IMR-90 (cell line): ENCODE measurements around the gene PSG3. TPM values are rescaled to one million over a fixed set of nuclear protein-coding genes. Genes with fewer than 3 reads are reported as not detected.
"Not testable (repeated sequence)": the region's sequence is repeated elsewhere in the genome, so short reads cannot be mapped to it uniquely, and the experiment has no call there.

ENCODE experiments used
- ATAC-seq: fragments of 200-7000 bp; cut with Tn5 transposase; 2 replicates; pipeline ENCODE4 v1.9.1; 2020; ENCODE audit warnings: low read depth, mild to moderate bottlenecking, moderate library complexity
- BruUV-seq: library from RNA; stranded (reverse); fragments of 400-500 nt; replicated peaks from 2 replicates; lab custom pipeline; 2021; lab: Mats Ljungman, UMichigan
- CTCF ChIA-PET: fragments of 300-600 bp; formaldehyde crosslinking; extraction: SDS; loops from one replicate; lab custom pipeline; 2021; ENCODE audit warnings: antibody characterized with exemption; lab: Yijun Ruan, JAX
- POLR2A ChIA-PET: fragments of 300-600 bp; sonication (Branson Sonifier 250); formaldehyde crosslinking; loops from one replicate; lab custom pipeline; 2022; ENCODE audit warnings: antibody characterized with exemption; ENCODE audit not compliant: unreplicated experiment; lab: Charles Lee
- DNase-seq: peaks from one replicate; pipeline ENCODE4 v3.0.0; 2013
- H2AFZ ChIP-seq: replicated peaks from 2 replicates; pipeline ENCODE3; 2013; ENCODE audit warnings: low read length, mild to moderate bottlenecking; ENCODE audit not compliant: poor library complexity
- H2AK5ac ChIP-seq: 2 replicates; pipeline ENCODE4 v1.6.1; 2013; ENCODE audit warnings: low read depth, low read length, inconsistent platforms
- H2AK9ac ChIP-seq: replicated peaks from 2 replicates; pipeline ENCODE3; 2013; ENCODE audit warnings: mild to moderate bottlenecking, low read depth, low read length, moderate library complexity; ENCODE audit not compliant: poor library complexity
- H2BK120ac ChIP-seq: 2 replicates; pipeline ENCODE4 v1.6.1; 2013; ENCODE audit warnings: low read depth, low read length, inconsistent platforms
- H2BK15ac ChIP-seq: 3 replicates; pipeline ENCODE4 v1.6.1; 2013; ENCODE audit warnings: low read depth, low read length, inconsistent platforms
- H2BK20ac ChIP-seq: 2 replicates; pipeline ENCODE4 v1.6.1; 2013; ENCODE audit warnings: low read depth, mild to moderate bottlenecking, inconsistent platforms, low read length, moderate library complexity
- H2BK5ac ChIP-seq: 2 replicates; pipeline ENCODE4 v1.6.1; 2013; ENCODE audit warnings: mild to moderate bottlenecking, low read depth, low read length, inconsistent platforms; ENCODE audit not compliant: poor library complexity, severe bottlenecking
- H3K14ac ChIP-seq: replicated peaks from 2 replicates; pipeline ENCODE4 v1.6.1; 2013; ENCODE audit warnings: low read depth, low read length, inconsistent platforms
- H3K18ac ChIP-seq: 2 replicates; pipeline ENCODE4 v1.6.1; 2013; ENCODE audit warnings: low read depth, low read length, control low read depth
- H3K23ac ChIP-seq: 2 replicates; pipeline ENCODE4 v1.6.1; 2013; ENCODE audit warnings: low read depth, low read length, inconsistent platforms
- H3K27ac ChIP-seq: 2 replicates; pipeline ENCODE4 v1.5.1; 2013; ENCODE audit warnings: mild to moderate bottlenecking, control low read depth, low read length; ENCODE audit not compliant: insufficient read depth
- H3K27me3 ChIP-seq: 2 replicates; pipeline ENCODE4 v1.6.1; 2013; ENCODE audit warnings: low read length; ENCODE audit not compliant: control insufficient read depth, insufficient read depth
- H3K36me3 ChIP-seq: 2 replicates; pipeline ENCODE4 v1.6.1; 2013; ENCODE audit warnings: low read length, mixed read lengths; ENCODE audit not compliant: control insufficient read depth, insufficient read depth
- H3K4ac ChIP-seq: 2 replicates; pipeline ENCODE4 v1.6.1; 2013; ENCODE audit warnings: low read depth, low read length, inconsistent platforms
- H3K4me1 ChIP-seq: 2 replicates; pipeline ENCODE4 v1.6.1; 2013; ENCODE audit warnings: low read length, mixed read lengths; ENCODE audit not compliant: control insufficient read depth, insufficient read depth
- H3K4me2 ChIP-seq: 2 replicates; pipeline ENCODE4 v1.6.1; 2013; ENCODE audit warnings: low read depth, mild to moderate bottlenecking, control low read depth, low read length, moderate library complexity
- H3K4me3 ChIP-seq: 2 replicates; pipeline ENCODE4 v1.5.1; 2013; ENCODE audit warnings: low read depth, mild to moderate bottlenecking, control low read depth, low read length, moderate library complexity; ENCODE audit not compliant: insufficient read depth
- H3K56ac ChIP-seq: 2 replicates; pipeline ENCODE4 v1.6.1; 2013; ENCODE audit warnings: low read length, inconsistent platforms; ENCODE audit not compliant: insufficient read depth; ENCODE audit errors: extremely low read depth
- H3K79me1 ChIP-seq, 2 experiments: 2 replicates each; pipeline ENCODE4 v1.6.1; 2013; ENCODE audit warnings: low read length in 2 of 2, inconsistent platforms in 1 of 2, low read depth in 1 of 2
- H3K9ac ChIP-seq: 2 replicates; pipeline ENCODE4 v1.6.1; 2013; ENCODE audit warnings: low read depth, low read length, control low read depth
- H3K9me1 ChIP-seq: 2 replicates; pipeline ENCODE4 v1.6.1; 2013; ENCODE audit warnings: low read length, inconsistent platforms; ENCODE audit not compliant: insufficient read depth
- H3K9me3 ChIP-seq: 2 replicates; pipeline ENCODE4 v1.6.1; 2013; ENCODE audit warnings: low read length; ENCODE audit not compliant: control insufficient read depth, insufficient read depth
- H4K20me1 ChIP-seq: 2 replicates; pipeline ENCODE4 v1.6.1; 2013; ENCODE audit warnings: low read length, inconsistent platforms; ENCODE audit not compliant: insufficient read depth
- H4K5ac ChIP-seq: 2 replicates; pipeline ENCODE4 v1.6.1; 2013; ENCODE audit warnings: mild to moderate bottlenecking, low read depth, low read length, control low read depth
- H4K8ac ChIP-seq, 2 experiments: 2 replicates each; pipeline ENCODE4 v1.6.1; 2013; ENCODE audit warnings: low read depth in 2 of 2, low read length in 2 of 2, control low read depth in 1 of 2, inconsistent platforms in 1 of 2
- H4K91ac ChIP-seq: 2 replicates; pipeline ENCODE4 v1.6.1; 2013; ENCODE audit warnings: low read depth, low read length, inconsistent platforms; ENCODE audit not compliant: insufficient read depth
- CTCF ChIP-seq: conservative IDR thresholded peaks from 2 replicates; pipeline ENCODE4 v1.5.1; 2012; ENCODE audit warnings: mild to moderate bottlenecking, low read depth, low read length, improper control_type of control experiment
- RAD21 ChIP-seq: IDR thresholded peaks from 2 replicates; pipeline ENCODE4 v1.6.1; 2012; ENCODE audit warnings: low read length, improper control_type of control experiment
- SMC3 ChIP-seq: fragments of 150-350 bp; IDR thresholded peaks from 2 replicates; pipeline ENCODE4 v1.6.1; 2016; ENCODE audit warnings: low read depth, mild to moderate bottlenecking, antibody characterized with exemption, low read length, moderate library complexity
- WGBS, 2 experiments: methylation state at CpG; one replicate each; pipeline versions ENCODE4 v1.1.5 to v1.1.7; 2013; ENCODE audit warnings: missing lambda C conversion rate in 2 of 2; ENCODE audit not compliant: insufficient read length in 1 of 2; ENCODE audit errors: extremely low coverage in 2 of 2; 5-methylcytosine and 5-hydroxymethylcytosine counted together
- dilution Hi-C: fragments of 300-500 bp; cut with HindIII; formaldehyde crosslinking; loops from one replicate; pipeline ENCODE4 v1.14.3; 2018; ENCODE audit warnings: low sequenced_read_pairs; ENCODE audit not compliant: unreplicated experiment
- in situ Hi-C: fragments of 300-500 bp; cut with MboI; formaldehyde crosslinking; loops from 3 replicates; pipeline ENCODE4 v1.14.3; 2019; ENCODE audit warnings: low sequenced_read_pairs, inconsistent platforms, mixed read lengths
- intact Hi-C: fragments of 100-400 bp; cut with micrococcal nuclease; formaldehyde crosslinking; loops from 2 replicates; pipeline ENCODE4 v1.10.0; 2022
- polyA plus RNA-seq, 3 experiments: library from polyadenylated mRNA; depleted of rRNA; stranded (reverse); fragments of >200 nt; gene quantifications; 2 replicates each; pipeline ENCODE4 v1.2.3, GENCODE V29; 2012; ENCODE audit warnings: low replicate concordance in 1 of 3
- total RNA-seq: library from RNA; depleted of rRNA; stranded (reverse); fragments of >200 nt; gene quantifications from 2 replicates; pipeline ENCODE4 v1.2.3, GENCODE V29; 2012

Gene PSG3
- total and polyA plus RNA-seq, 2 of the 4 experiments (the other 2 are of a cell fraction): 0.03 TPM; not detected in 1

GRCh38 chr19:42776750-42777612, 36.7 kb upstream of the PSG3 start:
- Histone ChIP-seq H4K8ac (peak overlapping the region in 1 of 2 experiments; percentile 74; a peak in 2 of 4 replicates), H2AK5ac (0 out of 2 replicates have a peak overlapping the region, but pooled peaks have one; percentile 11), H2BK20ac (peak overlapping the region; percentile 87), H2AFZ (peak overlapping the region; percentile 76), H4K91ac (0 out of 2 replicates have a peak overlapping the region, but pooled peaks have one; percentile 2), H4K5ac (peak overlapping the region; percentile 53; the same call in 1 of the 2 replicates), H3K4ac (peak overlapping the region; percentile 61), H2BK120ac (peak overlapping the region; percentile 72; the same call in 1 of the 2 replicates)
- CTCF ChIA-PET: interaction anchor here (0.6 to 0.9 kb wide), 3 partner anchors 19 to 350 kb away, joined by 3 read pairs; no protein-coding TSS in a partner anchor
- H3K9ac ChIP-seq, H3K18ac ChIP-seq, H3K79me1 ChIP-seq, H3K9me1 ChIP-seq, H2BK5ac ChIP-seq, POLR2A ChIA-PET, BruUV-seq, H3K9me3 ChIP-seq, H3K4me1 ChIP-seq, H3K56ac ChIP-seq, dilution Hi-C loops, H2BK15ac ChIP-seq, H3K27me3 ChIP-seq, H3K23ac ChIP-seq, H4K20me1 ChIP-seq, H3K14ac ChIP-seq, H3K4me2 ChIP-seq, H3K4me3 ChIP-seq, H2AK9ac ChIP-seq, H3K27ac ChIP-seq, H3K36me3 ChIP-seq: not testable (repeated sequence)
- in situ Hi-C loops (loop anchor here (25.0 kb wide), 1 partner anchor 310 kb away; the partner anchor contains the start of gene PSG2), intact Hi-C loops (loop anchor here (1.0 to 2.0 kb wide), 3 partner anchors 16 to 93 kb away; no protein-coding TSS in a partner anchor)
- 12% methylated on average over 5 of the region's 12 CpGs; no CpG with 5 or more reads in 1 of the 2 experiments for WGBS, 2 experiments
- peak; percentile 64 for DNase-seq
- ATAC-seq: peak; percentile 66
- TF ChIP-seq CTCF (peak; percentile 75), RAD21 (peak; percentile 81), SMC3 (peak; percentile 76)
